Adrenal gland (tissue), 5 donors: ENCODE results near the gene SELENOK.

ENCODE experiments used
- CTCF ChIP-seq, 6 experiments: fragments of 450-650 bp in 4 of 6; fragments of 200-600 bp in 2 of 6; sonication (generic) in 1 of 6; IDR thresholded peaks; 1 replicate in 5 of 6; 2 replicates in 1 of 6; pipeline versions ENCODE4 v1.5.1 to v1.8.0; 2016 to 2021; ENCODE audit warnings: antibody characterized with exemption in 6 of 6, mild to moderate bottlenecking in 2 of 6, moderate library complexity in 1 of 6
- POLR2A ChIP-seq, 2 donors: fragments of 450-650 bp; IDR thresholded peaks; one replicate each; pipeline ENCODE4 v1.6.1; 2017; ENCODE audit warnings: antibody characterized with exemption in 2 of 2, mild to moderate bottlenecking in 2 of 2, moderate library complexity in 1 of 2
- donor health status: DM: no; HTN: no; CAD: no.

- TF ChIP-seq CTCF (IDR thresholded peaks at IDR 0.05): no peak
- TF ChIP-seq POLR2A (IDR thresholded peaks at IDR 0.05): no peak
These were observed 48.2 kb upstream of the SELENOK start for GRCh38 chr3:53939813-53940212.
